Kidney (tissue), 14 donors: ENCODE data around the gene CEBPZOS. TPM values are rescaled to one million over a fixed set of nuclear protein-coding genes. Genes with fewer than 3 reads are reported as not detected.
"Not testable (repeated sequence)": the region's sequence is repeated elsewhere in the genome, so short reads cannot be mapped to it uniquely, and the experiment has no call there.

Source experiments
- DNase-seq, 5 donors: peaks; one replicate each; pipeline ENCODE4 v3.0.0-alpha.2; 2013 to 2020
- FAIRE-seq: peaks from 2 replicates; lab custom pipeline; 2012; peaks lifted over from hg19 to GRCh38; lab: Jason Lieb, UNC
- H3K27ac ChIP-seq, 2 donors: one replicate each; pipeline ENCODE4 v1.7.0; 2013; ENCODE audit warnings: low read depth in 2 of 2, low read length in 2 of 2, inconsistent platforms in 1 of 2
- H3K27me3 ChIP-seq: one replicate; pipeline ENCODE4 v1.7.1; 2013; ENCODE audit warnings: low read length, inconsistent platforms; ENCODE audit not compliant: control insufficient read depth, insufficient read depth
- H3K36me3 ChIP-seq, 3 donors: one replicate each; pipeline versions ENCODE4 v1.7.0 to v1.7.1; 2013; ENCODE audit warnings: low read length in 3 of 3, control low read depth in 1 of 3, inconsistent platforms in 1 of 3; ENCODE audit not compliant: insufficient read depth in 3 of 3, control insufficient read depth in 2 of 3
- H3K4me1 ChIP-seq, 3 donors: one replicate each; pipeline versions ENCODE4 v1.7.0 to v1.7.1; 2013; ENCODE audit warnings: low read length in 3 of 3, inconsistent platforms in 1 of 3, low read depth in 1 of 3; ENCODE audit not compliant: control insufficient read depth in 2 of 3, insufficient read depth in 2 of 3
- H3K4me3 ChIP-seq, 3 donors: one replicate each; pipeline versions ENCODE4 v1.7.0 to v1.8.1; 2013; ENCODE audit warnings: low read length in 3 of 3, control low read depth in 1 of 3, inconsistent platforms in 1 of 3
- H3K9ac ChIP-seq, 3 donors: one replicate each; pipeline versions ENCODE4 v1.7.0 to v1.7.1; 2013; ENCODE audit warnings: low read length in 3 of 3, control low read depth in 1 of 3, inconsistent platforms in 1 of 3
- H3K9me3 ChIP-seq, 3 donors: one replicate each; pipeline versions ENCODE4 v1.7.0 to v1.7.1; 2013; ENCODE audit warnings: low read length in 3 of 3, control low read depth in 1 of 3, inconsistent platforms in 1 of 3; ENCODE audit not compliant: control insufficient read depth in 2 of 3, insufficient read depth in 1 of 3
- CTCF ChIP-seq: IDR thresholded peaks from 3 replicates; pipeline ENCODE4 v1.5.1; 2012; ENCODE audit warnings: mild to moderate bottlenecking, moderate library complexity, borderline replicate concordance; ENCODE audit not compliant: insufficient read depth; ENCODE audit errors: extremely low read depth
- intact Hi-C: fragments of 100-400 bp; cut with DNase I; formaldehyde crosslinking; loops from one replicate; pipeline ENCODE4 v1.11.1; 2022
- polyA plus RNA-seq: library from polyadenylated mRNA; stranded (reverse); fragments of 350-450 nt; fragmentation: Illumina TruSeq; extraction: RNeasy Lipid Tissue Mini Kit (QIAGEN cat#74804); gene quantifications from one replicate; pipeline ENCODE4 v1.2.3, GENCODE V29; 2014; ENCODE audit warnings: low read depth, low replicate concordance; ENCODE audit not compliant: insufficient read depth
- total RNA-seq: library from RNA; stranded (reverse); fragmentation: NEBNext Ultra II Directional; extraction: Animal tissue kit (Norgen Biotek cat#: 25700); gene quantifications from one replicate; pipeline ENCODE4 v1.2.1, GENCODE V29; 2021
- donor health status: control.
- donor health status: control.
- donor health status: control.
- donor health status: control.
- donor health status: control.
- donor health status: DM: yes; HTN: yes; CAD: no.
- donor health status: Normal renal cell carcinoma (clear cell type).

Gene CEBPZOS
- total and polyA plus RNA-seq, 2 donors from 2014 or later: 38.3 to 60.7 TPM

- no peak overlapping the region for H3K4me3 ChIP-seq
- no peaks in the 10 kb centered on the region for H3K27me3 ChIP-seq
- H3K36me3 ChIP-seq: peaks cover 11 to 16% (median 16%) of the 10 kb centered on the region in 3 donors
- H3K9me3 ChIP-seq: peaks cover 0 to 7% (median 4%) of the 10 kb centered on the region in 3 donors
- no peak overlapping the region for H3K9ac ChIP-seq
- no peak for TF ChIP-seq CTCF
- DNase-seq (no peak), FAIRE-seq (no peak)
- intact Hi-C loops: no loop called here
- no peak overlapping the region for H3K27ac ChIP-seq
- peaks cover 0 to 4% (median 0%) of the 10 kb centered on the region in 3 donors for H3K4me1 ChIP-seq
These were observed 4.9 kb downstream of the CEBPZOS start for GRCh38 chr2:37201208-37201607.

- Histone ChIP-seq H3K36me3 (peaks cover 15 to 21% (median 21%) of the 10 kb centered on the region in 3 donors), H3K4me3 (no peak overlapping the region), H3K27me3 (no peaks in the 10 kb centered on the region), H3K27ac (no peak overlapping the region), H3K4me1 (peaks cover 0 to 4% (median 0%) of the 10 kb centered on the region in 3 donors), H3K9ac (no peak overlapping the region), H3K9me3 (peaks cover 0 to 9% (median 9%) of the 10 kb centered on the region in 3 donors)
- no peak for TF ChIP-seq CTCF
- DNase-seq: no peak
- FAIRE-seq: no peak
- intact Hi-C loops: no loop called here
These were observed 5.5 kb downstream of the CEBPZOS start for GRCh38 chr2:37201766-37202165.

GRCh38 chr2:37203708-37204107 is 7.4 kb downstream of the CEBPZOS start:
- H3K4me3 ChIP-seq: no peak overlapping the region
- FAIRE-seq: no peak
- DNase-seq: no peak
- H3K36me3 ChIP-seq: peaks cover 15 to 32% (median 29%) of the 10 kb centered on the region in 3 donors
- H3K27me3 ChIP-seq: no peaks in the 10 kb centered on the region
- no peak overlapping the region for H3K9ac ChIP-seq
- no peak overlapping the region for H3K27ac ChIP-seq
- no peak for TF ChIP-seq CTCF
- intact Hi-C loops: no loop called here
- H3K9me3 ChIP-seq: peaks cover 0 to 15% (median 9%) of the 10 kb centered on the region in 3 donors
- no peaks in the 10 kb centered on the region for H3K4me1 ChIP-seq

- FAIRE-seq, H3K27ac ChIP-seq, H3K9ac ChIP-seq, intact Hi-C loops, H3K27me3 ChIP-seq, DNase-seq, H3K4me3 ChIP-seq, H3K4me1 ChIP-seq: not testable (repeated sequence)
- peaks cover 0 to 27% (median 9%) of the 10 kb centered on the region in 3 donors for H3K9me3 ChIP-seq
- H3K36me3 ChIP-seq: peaks cover 24 to 45% (median 37%) of the 10 kb centered on the region in 3 donors
These were observed 8.9 kb downstream of the CEBPZOS start for GRCh38 chr2:37205071-37205661.
